Erythroblast (primary cell): Measurements from ENCODE around the gene HOXB8.

Source experiments
- GATA1 ChIP-seq: IDR thresholded peaks from 2 replicates; pipeline ENCODE4 v1.6.1; 2011; ENCODE audit warnings: low read depth, mild to moderate bottlenecking, control low read depth, low read length, moderate library complexity
- POLR2A ChIP-seq: IDR thresholded peaks from 2 replicates; pipeline ENCODE4 v1.6.1; 2011; ENCODE audit warnings: mild to moderate bottlenecking, low read length

- no peak for TF ChIP-seq POLR2A
- TF ChIP-seq GATA1, result no peak
These were observed 7.8 kb upstream of the HOXB8 start for GRCh38 chr17:48622857-48623256.
